ENCODE data around the gene KIZ. TPM values are rescaled to one million over a fixed set of nuclear protein-coding genes. Genes with fewer than 3 reads are reported as not detected.

The KIZ gene
- total and polyA plus RNA-seq, 2 experiments from 2014 or later = 58.3 to 63.6 TPM

DNA sequence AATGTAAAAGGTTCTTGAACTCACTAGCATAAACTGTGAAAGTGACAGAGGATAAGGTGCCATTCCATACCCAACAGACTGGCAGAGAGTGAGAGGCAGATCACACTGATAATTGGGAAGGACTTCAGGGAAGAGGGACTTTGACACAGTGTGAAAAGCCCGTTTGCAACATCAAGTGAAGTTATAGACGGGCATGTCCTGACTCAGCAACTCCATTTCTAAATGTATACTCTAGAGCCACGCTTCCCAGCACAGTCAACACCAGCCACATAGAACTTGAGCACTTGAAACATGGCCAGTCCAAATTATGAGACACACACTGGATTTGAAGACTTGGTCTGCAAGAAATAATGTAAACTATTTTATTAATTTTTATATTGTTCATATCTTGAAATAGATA, 131.3 kb downstream of the KIZ start (continued):
- TF ChIP-seq, protein P1, sequence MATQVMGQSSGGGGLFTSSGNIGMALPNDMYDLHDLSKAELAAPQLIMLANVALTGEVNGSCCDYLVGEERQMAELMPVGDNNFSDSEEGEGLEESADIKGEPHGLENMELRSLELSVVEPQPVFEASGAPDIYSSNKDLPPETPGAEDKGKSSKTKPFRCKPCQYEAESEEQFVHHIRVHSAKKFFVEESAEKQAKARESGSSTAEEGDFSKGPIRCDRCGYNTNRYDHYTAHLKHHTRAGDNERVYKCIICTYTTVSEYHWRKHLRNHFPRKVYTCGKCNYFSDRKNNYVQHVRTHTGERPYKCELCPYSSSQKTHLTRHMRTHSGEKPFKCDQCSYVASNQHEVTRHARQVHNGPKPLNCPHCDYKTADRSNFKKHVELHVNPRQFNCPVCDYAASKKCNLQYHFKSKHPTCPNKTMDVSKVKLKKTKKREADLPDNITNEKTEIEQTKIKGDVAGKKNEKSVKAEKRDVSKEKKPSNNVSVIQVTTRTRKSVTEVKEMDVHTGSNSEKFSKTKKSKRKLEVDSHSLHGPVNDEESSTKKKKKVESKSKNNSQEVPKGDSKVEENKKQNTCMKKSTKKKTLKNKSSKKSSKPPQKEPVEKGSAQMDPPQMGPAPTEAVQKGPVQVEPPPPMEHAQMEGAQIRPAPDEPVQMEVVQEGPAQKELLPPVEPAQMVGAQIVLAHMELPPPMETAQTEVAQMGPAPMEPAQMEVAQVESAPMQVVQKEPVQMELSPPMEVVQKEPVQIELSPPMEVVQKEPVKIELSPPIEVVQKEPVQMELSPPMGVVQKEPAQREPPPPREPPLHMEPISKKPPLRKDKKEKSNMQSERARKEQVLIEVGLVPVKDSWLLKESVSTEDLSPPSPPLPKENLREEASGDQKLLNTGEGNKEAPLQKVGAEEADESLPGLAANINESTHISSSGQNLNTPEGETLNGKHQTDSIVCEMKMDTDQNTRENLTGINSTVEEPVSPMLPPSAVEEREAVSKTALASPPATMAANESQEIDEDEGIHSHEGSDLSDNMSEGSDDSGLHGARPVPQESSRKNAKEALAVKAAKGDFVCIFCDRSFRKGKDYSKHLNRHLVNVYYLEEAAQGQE (IDR thresholded peaks at IDR 0.05; ENCODE audit: unreplicated experiment) = no peak
- TF ChIP-seq ZNF331 (CRISPR knock-in tag; IDR thresholded peaks at IDR 0.05; ENCODE audit: low read depth) = no peak
- TF ChIP-seq JUNB (IDR thresholded peaks at IDR 0.05; ENCODE audit: unreplicated experiment) = no peak
- TF ChIP-seq, protein P2, sequence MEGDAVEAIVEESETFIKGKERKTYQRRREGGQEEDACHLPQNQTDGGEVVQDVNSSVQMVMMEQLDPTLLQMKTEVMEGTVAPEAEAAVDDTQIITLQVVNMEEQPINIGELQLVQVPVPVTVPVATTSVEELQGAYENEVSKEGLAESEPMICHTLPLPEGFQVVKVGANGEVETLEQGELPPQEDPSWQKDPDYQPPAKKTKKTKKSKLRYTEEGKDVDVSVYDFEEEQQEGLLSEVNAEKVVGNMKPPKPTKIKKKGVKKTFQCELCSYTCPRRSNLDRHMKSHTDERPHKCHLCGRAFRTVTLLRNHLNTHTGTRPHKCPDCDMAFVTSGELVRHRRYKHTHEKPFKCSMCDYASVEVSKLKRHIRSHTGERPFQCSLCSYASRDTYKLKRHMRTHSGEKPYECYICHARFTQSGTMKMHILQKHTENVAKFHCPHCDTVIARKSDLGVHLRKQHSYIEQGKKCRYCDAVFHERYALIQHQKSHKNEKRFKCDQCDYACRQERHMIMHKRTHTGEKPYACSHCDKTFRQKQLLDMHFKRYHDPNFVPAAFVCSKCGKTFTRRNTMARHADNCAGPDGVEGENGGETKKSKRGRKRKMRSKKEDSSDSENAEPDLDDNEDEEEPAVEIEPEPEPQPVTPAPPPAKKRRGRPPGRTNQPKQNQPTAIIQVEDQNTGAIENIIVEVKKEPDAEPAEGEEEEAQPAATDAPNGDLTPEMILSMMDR (conservative IDR thresholded peaks at IDR 0.05; ENCODE audit: low read depth in 2 of 2) = no peak

DNA sequence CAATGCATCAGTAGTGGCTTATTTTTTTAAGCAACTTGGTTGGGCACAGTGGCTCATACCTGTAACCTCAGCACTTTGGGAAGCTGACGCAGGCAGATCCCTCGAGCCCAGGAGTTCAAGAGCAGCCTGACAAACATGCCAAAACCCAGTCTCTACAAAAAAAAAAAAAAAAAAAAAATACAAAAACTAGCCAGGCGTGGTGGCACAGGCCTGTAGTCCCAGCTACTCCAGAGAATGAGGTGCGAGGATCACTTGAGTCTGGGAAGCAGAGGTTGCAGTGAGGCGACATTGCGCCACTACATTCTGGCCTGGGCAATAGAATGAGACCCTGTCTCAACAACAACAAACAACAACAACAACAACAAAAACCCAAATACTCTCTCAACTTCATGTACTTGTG, 132.5 kb downstream of the KIZ start:
- Mint-ChIP-seq H3K4me1 (no peaks in the 10 kb centered on the region), H3K27me3 (ENCODE audit: insufficient read depth, low read depth, poor library complexity) (peaks cover 2% of the 10 kb centered on the region), H3K27ac (no peak overlapping the region), H3K4me3 (no peak overlapping the region), H3K9me3 (no peaks in the 10 kb centered on the region), H3K36me3 (ENCODE audit: low read depth) (no peaks in the 10 kb centered on the region)
- Histone ChIP-seq H3F3A (replicated peaks; ENCODE audit: low read depth) (no peaks in the 10 kb centered on the region), H3K79me2 (replicated peaks; ENCODE audit: insufficient read depth) (no peaks in the 10 kb centered on the region), H3K27me3 (ENCODE audit: insufficient read depth) (no peaks in the 10 kb centered on the region), H2AFZ (no peak overlapping the region), H3K4me2 (no peak overlapping the region), H4K20me1 (replicated peaks; ENCODE audit: insufficient read depth) (no peaks in the 10 kb centered on the region), H3K4me1 (ENCODE audit: insufficient read depth) (no peaks in the 10 kb centered on the region), H3K36me3 (ENCODE audit: insufficient read depth) (no peaks in the 10 kb centered on the region), H3K9me2 (ENCODE audit: insufficient read depth) (no peaks in the 10 kb centered on the region), H3K27ac (ENCODE audit: low read depth) (no peak overlapping the region), H3K4me3 (no peak overlapping the region)
- ATAC-seq = no peak
- no peak for DNase-seq (ENCODE audit: low spot score)
- TF ChIP-seq, protein P2 (conservative IDR thresholded peaks at IDR 0.05; ENCODE audit: low read depth in 2 of 2) = no peak
- TF ChIP-seq EZH2 (IDR thresholded peaks at IDR 0.05; ENCODE audit: low read depth, unreplicated experiment) (no peak), CREB1 (CRISPR knock-in tag; IDR thresholded peaks at IDR 0.05; ENCODE audit: low read depth) (no peak), EZH2phosphoT487 (IDR thresholded peaks at IDR 0.05; ENCODE audit: unreplicated experiment) (no peak), ZNF331 (CRISPR knock-in tag; IDR thresholded peaks at IDR 0.05; ENCODE audit: low read depth) (no peak), JUNB (IDR thresholded peaks at IDR 0.05; ENCODE audit: unreplicated experiment) (no peak), STAT1 (IDR thresholded peaks at IDR 0.05; ENCODE audit: unreplicated experiment) (no peak)
- TF ChIP-seq, protein P3, sequence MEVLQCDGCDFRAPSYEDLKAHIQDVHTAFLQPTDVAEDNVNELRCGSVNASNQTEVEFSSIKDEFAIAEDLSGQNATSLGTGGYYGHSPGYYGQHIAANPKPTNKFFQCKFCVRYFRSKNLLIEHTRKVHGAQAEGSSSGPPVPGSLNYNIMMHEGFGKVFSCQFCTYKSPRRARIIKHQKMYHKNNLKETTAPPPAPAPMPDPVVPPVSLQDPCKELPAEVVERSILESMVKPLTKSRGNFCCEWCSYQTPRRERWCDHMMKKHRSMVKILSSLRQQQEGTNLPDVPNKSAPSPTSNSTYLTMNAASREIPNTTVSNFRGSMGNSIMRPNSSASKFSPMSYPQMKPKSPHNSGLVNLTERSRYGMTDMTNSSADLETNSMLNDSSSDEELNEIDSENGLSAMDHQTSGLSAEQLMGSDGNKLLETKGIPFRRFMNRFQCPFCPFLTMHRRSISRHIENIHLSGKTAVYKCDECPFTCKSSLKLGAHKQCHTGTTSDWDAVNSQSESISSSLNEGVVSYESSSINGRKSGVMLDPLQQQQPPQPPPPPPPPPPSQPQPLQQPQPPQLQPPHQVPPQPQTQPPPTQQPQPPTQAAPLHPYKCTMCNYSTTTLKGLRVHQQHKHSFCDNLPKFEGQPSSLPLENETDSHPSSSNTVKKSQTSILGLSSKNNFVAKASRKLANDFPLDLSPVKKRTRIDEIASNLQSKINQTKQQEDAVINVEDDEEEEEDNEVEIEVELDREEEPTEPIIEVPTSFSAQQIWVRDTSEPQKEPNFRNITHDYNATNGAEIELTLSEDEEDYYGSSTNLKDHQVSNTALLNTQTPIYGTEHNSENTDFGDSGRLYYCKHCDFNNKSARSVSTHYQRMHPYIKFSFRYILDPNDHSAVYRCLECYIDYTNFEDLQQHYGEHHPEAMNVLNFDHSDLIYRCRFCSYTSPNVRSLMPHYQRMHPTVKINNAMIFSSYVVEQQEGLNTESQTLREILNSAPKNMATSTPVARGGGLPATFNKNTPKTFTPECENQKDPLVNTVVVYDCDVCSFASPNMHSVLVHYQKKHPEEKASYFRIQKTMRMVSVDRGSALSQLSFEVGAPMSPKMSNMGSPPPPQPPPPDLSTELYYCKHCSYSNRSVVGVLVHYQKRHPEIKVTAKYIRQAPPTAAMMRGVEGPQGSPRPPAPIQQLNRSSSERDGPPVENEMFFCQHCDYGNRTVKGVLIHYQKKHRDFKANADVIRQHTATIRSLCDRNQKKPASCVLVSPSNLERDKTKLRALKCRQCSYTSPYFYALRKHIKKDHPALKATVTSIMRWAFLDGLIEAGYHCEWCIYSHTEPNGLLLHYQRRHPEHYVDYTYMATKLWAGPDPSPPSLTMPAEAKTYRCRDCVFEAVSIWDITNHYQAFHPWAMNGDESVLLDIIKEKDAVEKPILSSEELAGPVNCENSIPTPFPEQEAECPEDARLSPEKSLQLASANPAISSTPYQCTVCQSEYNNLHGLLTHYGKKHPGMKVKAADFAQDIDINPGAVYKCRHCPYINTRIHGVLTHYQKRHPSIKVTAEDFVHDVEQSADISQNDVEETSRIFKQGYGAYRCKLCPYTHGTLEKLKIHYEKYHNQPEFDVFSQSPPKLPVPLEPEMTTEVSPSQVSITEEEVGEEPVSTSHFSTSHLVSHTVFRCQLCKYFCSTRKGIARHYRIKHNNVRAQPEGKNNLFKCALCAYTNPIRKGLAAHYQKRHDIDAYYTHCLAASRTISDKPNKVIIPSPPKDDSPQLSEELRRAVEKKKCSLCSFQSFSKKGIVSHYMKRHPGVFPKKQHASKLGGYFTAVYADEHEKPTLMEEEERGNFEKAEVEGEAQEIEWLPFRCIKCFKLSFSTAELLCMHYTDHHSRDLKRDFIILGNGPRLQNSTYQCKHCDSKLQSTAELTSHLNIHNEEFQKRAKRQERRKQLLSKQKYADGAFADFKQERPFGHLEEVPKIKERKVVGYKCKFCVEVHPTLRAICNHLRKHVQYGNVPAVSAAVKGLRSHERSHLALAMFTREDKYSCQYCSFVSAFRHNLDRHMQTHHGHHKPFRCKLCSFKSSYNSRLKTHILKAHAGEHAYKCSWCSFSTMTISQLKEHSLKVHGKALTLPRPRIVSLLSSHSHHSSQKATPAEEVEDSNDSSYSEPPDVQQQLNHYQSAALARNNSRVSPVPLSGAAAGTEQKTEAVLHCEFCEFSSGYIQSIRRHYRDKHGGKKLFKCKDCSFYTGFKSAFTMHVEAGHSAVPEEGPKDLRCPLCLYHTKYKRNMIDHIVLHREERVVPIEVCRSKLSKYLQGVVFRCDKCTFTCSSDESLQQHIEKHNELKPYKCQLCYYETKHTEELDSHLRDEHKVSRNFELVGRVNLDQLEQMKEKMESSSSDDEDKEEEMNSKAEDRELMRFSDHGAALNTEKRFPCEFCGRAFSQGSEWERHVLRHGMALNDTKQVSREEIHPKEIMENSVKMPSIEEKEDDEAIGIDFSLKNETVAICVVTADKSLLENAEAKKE (CRISPR knock-in tag; IDR thresholded peaks at IDR 0.05) = no peak
- TF ChIP-seq, protein P4, sequence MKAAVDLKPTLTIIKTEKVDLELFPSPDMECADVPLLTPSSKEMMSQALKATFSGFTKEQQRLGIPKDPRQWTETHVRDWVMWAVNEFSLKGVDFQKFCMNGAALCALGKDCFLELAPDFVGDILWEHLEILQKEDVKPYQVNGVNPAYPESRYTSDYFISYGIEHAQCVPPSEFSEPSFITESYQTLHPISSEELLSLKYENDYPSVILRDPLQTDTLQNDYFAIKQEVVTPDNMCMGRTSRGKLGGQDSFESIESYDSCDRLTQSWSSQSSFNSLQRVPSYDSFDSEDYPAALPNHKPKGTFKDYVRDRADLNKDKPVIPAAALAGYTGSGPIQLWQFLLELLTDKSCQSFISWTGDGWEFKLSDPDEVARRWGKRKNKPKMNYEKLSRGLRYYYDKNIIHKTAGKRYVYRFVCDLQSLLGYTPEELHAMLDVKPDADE (IDR thresholded peaks at IDR 0.05) = no peak

All from GM23338 (cell line).